Gastrocnemius medialis (tissue), 4 donors: ENCODE data around the gene ADRA1B. TPM values are rescaled to one million over a fixed set of nuclear protein-coding genes. Genes with fewer than 3 reads are reported as not detected.

Source experiments
- ATAC-seq, 2 donors: fragments of 150-250 bp; one replicate each; pipeline ENCODE4 v1.9.1; 2016
- DNase-seq, 2 donors: peaks; one replicate each; pipeline ENCODE4 v3.0.0-alpha.2; 2019
- H3K27ac ChIP-seq, 4 donors: fragments of 200-600 bp; sonication (generic); 1 replicate in 1 of 4; 2 replicates in 3 of 4; pipeline ENCODE4 v1.5.1; 2016 to 2018; ENCODE audit warnings: mild to moderate bottlenecking in 2 of 4, moderate library complexity in 1 of 4
- H3K27me3 ChIP-seq, 3 donors: fragments of 200-600 bp; sonication (generic) in 2 of 3; 1 replicate in 1 of 3; 2 replicates in 2 of 3; pipeline versions ENCODE4 v1.5.1 to v1.6.0; 2016 to 2019; ENCODE audit warnings: mild to moderate bottlenecking in 1 of 3, moderate library complexity in 1 of 3
- H3K36me3 ChIP-seq, 2 donors: fragments of 200-600 bp; sonication (generic) in 1 of 2; one replicate each; pipeline ENCODE4 v1.5.1; 2017 to 2018
- H3K4me1 ChIP-seq, 2 donors: fragments of 200-600 bp; sonication (generic) in 1 of 2; one replicate each; pipeline ENCODE4 v1.5.1; 2016 to 2017; ENCODE audit warnings: mild to moderate bottlenecking in 2 of 2
- H3K4me3 ChIP-seq, 4 donors: fragments of 200-600 bp; sonication (generic) in 3 of 4; 1 replicate in 1 of 4; 2 replicates in 3 of 4; pipeline ENCODE4 v1.5.1; 2016 to 2019; ENCODE audit warnings: mild to moderate bottlenecking in 2 of 4
- H3K9me3 ChIP-seq, 3 donors: fragments of 200-600 bp; sonication (generic) in 2 of 3; 1 replicate in 1 of 3; 2 replicates in 2 of 3; pipeline ENCODE4 v1.5.1; 2016 to 2019
- POLR2A ChIP-seq, 2 donors: fragments of 450-650 bp; IDR thresholded peaks; one replicate each; pipeline ENCODE4 v1.6.1; 2017; ENCODE audit warnings: antibody characterized with exemption in 2 of 2, mild to moderate bottlenecking in 2 of 2, moderate library complexity in 2 of 2
- in situ Hi-C, 4 donors: fragments of 200-750 bp; cut with MboI; loops; one replicate each; pipeline versions ENCODE4 v1.15.0 to v1.8.0; 2017; ENCODE audit warnings: low sequenced_read_pairs in 4 of 4
- intact Hi-C: fragments of 100-400 bp; cut with DNase I; formaldehyde crosslinking; loops from one replicate; pipeline ENCODE4 v1.15.1; 2023; ENCODE audit warnings: low total_unique reads
- total RNA-seq, 4 donors: library from RNA; depleted of rRNA; stranded (reverse); fragments of >200 nt; gene quantifications; one replicate each; pipeline versions ENCODE4 v1.1.0 to v1.2.3, GENCODE V29; 2016
- TF ChIP-seq, protein P1 (sequence below), 5 experiments: fragments of 450-650 bp in 3 of 5; fragments of 200-600 bp in 2 of 5; sonication (generic) in 2 of 5; IDR thresholded peaks in 4 of 5; conservative IDR thresholded peaks in 1 of 5; 1 replicate in 4 of 5; 2 replicates in 1 of 5; pipeline ENCODE4 v1.5.1; 2016 to 2019; ENCODE audit warnings: antibody characterized with exemption in 5 of 5, mild to moderate bottlenecking in 3 of 5, moderate library complexity in 3 of 5

ADRA1B gene
- total RNA-seq, 4 donors from 2014 or later, result 0.61 to 1.9 (median 0.94) TPM

DNA sequence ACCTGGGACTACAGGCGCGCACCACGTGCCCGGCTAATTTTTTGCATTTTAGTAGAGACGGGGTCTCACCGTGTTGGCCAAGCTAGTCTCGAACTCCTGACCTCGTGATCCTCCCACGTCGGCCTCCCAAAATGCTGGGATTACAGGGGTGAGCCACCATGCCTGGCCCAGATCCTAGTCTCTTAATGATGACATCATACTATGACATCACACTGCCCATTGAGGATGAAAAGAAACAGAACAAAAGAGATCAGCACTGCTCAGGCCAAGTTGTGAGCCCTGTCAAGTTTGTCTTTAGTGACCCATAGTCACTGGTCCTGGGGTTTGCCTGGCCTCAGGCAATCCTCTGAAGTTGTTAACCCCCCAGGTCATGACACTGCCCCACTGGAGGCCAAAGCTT, 21.3 kb downstream of the ADRA1B start:
- intact Hi-C loops, result no loop called here
- Histone ChIP-seq H3K27ac (no peak overlapping the region), H3K4me3 (no peak overlapping the region), H3K36me3 (no peaks in the 10 kb centered on the region), H3K4me1 (no peaks in the 10 kb centered on the region), H3K27me3 (no peaks in the 10 kb centered on the region), H3K9me3 (no peaks in the 10 kb centered on the region)
- no peak for ATAC-seq
- in situ Hi-C loops, result loop anchor here in 1 of 4 donors (25.0 kb wide), 1 partner anchor 400 kb away; no protein-coding TSS in a partner anchor
- no peak for DNase-seq
- TF ChIP-seq, protein P1, sequence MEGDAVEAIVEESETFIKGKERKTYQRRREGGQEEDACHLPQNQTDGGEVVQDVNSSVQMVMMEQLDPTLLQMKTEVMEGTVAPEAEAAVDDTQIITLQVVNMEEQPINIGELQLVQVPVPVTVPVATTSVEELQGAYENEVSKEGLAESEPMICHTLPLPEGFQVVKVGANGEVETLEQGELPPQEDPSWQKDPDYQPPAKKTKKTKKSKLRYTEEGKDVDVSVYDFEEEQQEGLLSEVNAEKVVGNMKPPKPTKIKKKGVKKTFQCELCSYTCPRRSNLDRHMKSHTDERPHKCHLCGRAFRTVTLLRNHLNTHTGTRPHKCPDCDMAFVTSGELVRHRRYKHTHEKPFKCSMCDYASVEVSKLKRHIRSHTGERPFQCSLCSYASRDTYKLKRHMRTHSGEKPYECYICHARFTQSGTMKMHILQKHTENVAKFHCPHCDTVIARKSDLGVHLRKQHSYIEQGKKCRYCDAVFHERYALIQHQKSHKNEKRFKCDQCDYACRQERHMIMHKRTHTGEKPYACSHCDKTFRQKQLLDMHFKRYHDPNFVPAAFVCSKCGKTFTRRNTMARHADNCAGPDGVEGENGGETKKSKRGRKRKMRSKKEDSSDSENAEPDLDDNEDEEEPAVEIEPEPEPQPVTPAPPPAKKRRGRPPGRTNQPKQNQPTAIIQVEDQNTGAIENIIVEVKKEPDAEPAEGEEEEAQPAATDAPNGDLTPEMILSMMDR (IDR thresholded peaks at IDR 0.05 in 4 of 5, conservative IDR thresholded peaks at IDR 0.05 in 1 of 5), result no peak
- TF ChIP-seq POLR2A (IDR thresholded peaks at IDR 0.05), result no peak

DNA sequence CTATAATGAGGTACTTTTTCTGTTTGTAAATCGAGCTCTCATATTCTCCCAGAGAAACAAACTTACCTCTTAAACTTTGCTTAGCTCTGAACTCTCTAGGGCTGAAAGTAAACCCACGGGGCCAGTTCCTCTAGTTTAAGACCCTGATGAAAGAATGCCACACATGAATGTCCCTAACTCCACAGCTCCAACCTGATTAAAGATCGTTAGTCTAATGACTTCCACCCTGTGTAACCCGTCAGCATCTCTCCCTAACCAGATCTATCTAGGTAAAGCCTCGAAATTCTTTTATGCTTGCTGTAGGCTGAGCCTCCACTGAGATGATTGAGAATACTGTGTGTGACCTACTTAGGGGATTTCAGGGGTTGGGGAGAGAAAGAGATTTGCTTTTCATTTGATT, 27.0 kb downstream of the ADRA1B start:
- no peaks in the 10 kb centered on the region for H3K27me3 ChIP-seq
- intact Hi-C loops (no loop called here), in situ Hi-C loops (loop anchor here in 1 of 4 donors (25.0 kb wide), 1 partner anchor 406 kb away; no protein-coding TSS in a partner anchor)
- ATAC-seq (no peak), DNase-seq (no peak)
- H3K27ac ChIP-seq, result no peak overlapping the region
- TF ChIP-seq, protein P1 (IDR thresholded peaks at IDR 0.05 in 4 of 5, conservative IDR thresholded peaks at IDR 0.05 in 1 of 5), result no peak
- TF ChIP-seq POLR2A (IDR thresholded peaks at IDR 0.05), result no peak
- H3K4me1 ChIP-seq, result no peaks in the 10 kb centered on the region
- no peaks in the 10 kb centered on the region for H3K9me3 ChIP-seq
- H3K4me3 ChIP-seq, result no peak overlapping the region
- no peaks in the 10 kb centered on the region for H3K36me3 ChIP-seq

DNA sequence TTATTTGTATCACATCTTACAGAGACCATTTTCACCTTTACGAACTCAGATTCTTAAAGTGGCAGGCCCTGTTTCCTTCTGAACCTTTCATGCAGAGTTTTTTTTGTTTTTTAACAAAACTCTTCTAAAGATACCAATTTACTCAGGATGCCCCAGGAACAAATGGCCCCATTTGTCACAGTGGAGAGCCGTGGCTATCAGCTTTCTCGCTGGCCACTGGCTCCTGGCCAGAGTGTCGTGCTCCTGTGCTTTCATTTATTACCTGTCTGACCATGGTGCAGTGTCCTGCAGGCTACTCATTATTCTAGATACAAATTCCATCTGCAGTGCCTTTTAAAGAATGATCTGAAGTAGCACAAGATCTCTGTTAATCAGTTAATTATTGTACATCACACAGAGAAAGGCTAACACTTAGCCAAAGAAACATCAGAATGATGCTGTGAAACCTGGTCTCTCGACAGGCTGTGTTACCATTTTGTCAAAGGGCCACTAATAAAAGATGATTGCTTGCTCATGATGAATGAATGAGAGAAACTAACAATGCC, 27.8 kb downstream of the ADRA1B start:
- Histone ChIP-seq H3K36me3 (no peaks in the 10 kb centered on the region), H3K4me1 (no peaks in the 10 kb centered on the region), H3K27ac (no peak overlapping the region), H3K9me3 (no peaks in the 10 kb centered on the region), H3K4me3 (no peak overlapping the region), H3K27me3 (no peaks in the 10 kb centered on the region)
- no peak for DNase-seq
- ATAC-seq, result no peak
- no peak for TF ChIP-seq POLR2A (IDR thresholded peaks at IDR 0.05)
- TF ChIP-seq, protein P1 (IDR thresholded peaks at IDR 0.05 in 4 of 5, conservative IDR thresholded peaks at IDR 0.05 in 1 of 5), result no peak
- intact Hi-C loops, result no loop called here
- in situ Hi-C loops, result loop anchor here in 1 of 4 donors (25.0 kb wide), 1 partner anchor 407 kb away; no protein-coding TSS in a partner anchor

DNA sequence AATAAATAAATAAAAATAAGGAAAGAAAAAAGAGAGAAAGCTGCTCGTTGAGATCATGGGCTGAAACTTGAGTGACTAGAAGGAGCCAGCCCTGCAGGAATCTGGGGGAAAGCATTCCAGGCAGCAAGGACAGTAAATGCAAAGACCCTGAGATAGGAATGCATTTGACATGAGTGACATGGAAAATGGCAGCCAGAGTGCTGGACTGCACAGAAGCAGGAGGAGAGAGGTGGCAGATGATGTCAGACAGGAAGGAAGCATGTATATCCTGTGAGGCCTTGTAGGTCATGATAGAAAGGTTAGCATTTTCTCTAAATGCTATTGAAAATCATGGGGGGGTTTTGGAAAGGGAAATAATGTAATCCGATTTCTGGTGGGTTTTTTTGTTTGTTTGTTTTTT, 29.1 kb downstream of the ADRA1B start:
- intact Hi-C loops (no loop called here), in situ Hi-C loops (loop anchor here in 1 of 4 donors (25.0 kb wide), 1 partner anchor 408 kb away; no protein-coding TSS in a partner anchor)
- no peak for DNase-seq
- H3K27me3 ChIP-seq, result no peaks in the 10 kb centered on the region
- H3K27ac ChIP-seq, result no peak overlapping the region
- H3K4me1 ChIP-seq, result no peaks in the 10 kb centered on the region
- no peak overlapping the region for H3K4me3 ChIP-seq
- no peaks in the 10 kb centered on the region for H3K36me3 ChIP-seq
- ATAC-seq, result no peak
- no peaks in the 10 kb centered on the region for H3K9me3 ChIP-seq
- TF ChIP-seq, protein P1 (IDR thresholded peaks at IDR 0.05 in 4 of 5, conservative IDR thresholded peaks at IDR 0.05 in 1 of 5), result no peak
- TF ChIP-seq POLR2A (IDR thresholded peaks at IDR 0.05), result no peak
